Hindlimb muscle (tissue), 1 donor: Measurements from ENCODE around the gene AGMO. TPM values are rescaled to one million over a fixed set of nuclear protein-coding genes. Genes with fewer than 3 reads are reported as not detected.

Experiments used
- DNase-seq: peaks from one replicate; pipeline ENCODE4 v3.0.0-alpha.2; 2013
- polyA plus RNA-seq: library from polyadenylated mRNA; unstranded; fragments of 120-200 nt; gene quantifications from one replicate; pipeline ENCODE4 v1.2.1, GENCODE V29; 2013; ENCODE audit not compliant: insufficient read length

AGMO gene
- polyA plus RNA-seq: 0.18 TPM

DNA sequence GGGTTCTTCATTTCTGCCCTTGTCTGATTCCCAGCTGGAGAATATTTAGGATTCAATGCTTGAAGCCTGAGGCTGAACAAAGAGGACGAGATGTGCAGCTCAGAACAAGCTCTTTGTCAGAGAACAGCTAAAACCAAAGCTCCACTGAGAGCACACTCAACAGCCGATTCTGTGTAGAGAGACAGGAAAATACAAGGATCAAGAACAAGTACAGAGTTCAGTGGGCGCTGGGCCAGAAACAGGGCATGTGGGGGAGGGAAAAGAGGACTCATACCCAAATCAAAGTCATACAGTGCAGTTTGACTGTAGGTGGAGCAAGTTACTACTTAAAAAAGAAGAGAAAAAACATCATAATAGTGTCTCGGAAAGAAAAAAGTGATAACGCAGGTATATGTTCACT, at the start of gene AGMO:
Gene AGMO, minus strand, starts transcription at position 181 of the 400 bp plus-strand sequence.
- DNase-seq: no peak

DNA sequence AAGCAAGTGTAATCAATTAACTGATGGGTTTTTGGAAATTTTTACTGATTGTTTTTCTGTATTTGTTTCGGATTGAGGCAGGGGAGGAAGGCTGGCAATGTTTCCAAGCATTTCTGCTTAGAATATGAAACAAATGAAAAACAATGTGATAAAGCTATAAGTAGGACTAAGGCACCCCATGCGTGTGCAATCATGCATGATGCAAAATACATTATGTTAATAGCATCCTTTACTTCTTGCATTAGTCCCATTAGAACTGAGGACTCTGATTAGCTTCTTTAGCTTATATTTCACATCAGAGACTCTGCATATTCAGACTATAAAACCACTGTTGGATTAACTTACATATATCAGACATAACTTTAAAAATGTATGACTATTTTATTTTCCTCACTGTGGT, 48.7 kb upstream of the AGMO start:
- DNase-seq: no peak

DNA sequence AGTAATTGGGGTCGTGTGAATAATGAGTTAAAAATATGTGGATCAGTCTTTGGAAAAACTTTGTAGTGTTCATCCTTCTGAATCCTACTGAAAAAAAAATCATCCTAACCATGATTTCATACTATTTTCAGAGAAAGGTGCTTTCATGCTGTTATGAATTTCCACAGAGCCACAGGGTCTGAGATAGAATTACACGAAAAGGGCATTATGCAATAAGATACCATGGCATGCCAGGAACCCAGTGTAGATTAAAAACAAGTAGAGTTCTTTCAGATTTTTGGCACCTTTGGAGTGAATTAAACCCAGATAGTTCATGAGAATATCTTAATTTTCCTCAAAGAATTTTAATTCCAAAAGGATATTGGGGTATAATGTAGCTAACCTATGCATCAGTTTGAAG, 47.5 kb upstream of the AGMO start:
- DNase-seq: no peak

DNA sequence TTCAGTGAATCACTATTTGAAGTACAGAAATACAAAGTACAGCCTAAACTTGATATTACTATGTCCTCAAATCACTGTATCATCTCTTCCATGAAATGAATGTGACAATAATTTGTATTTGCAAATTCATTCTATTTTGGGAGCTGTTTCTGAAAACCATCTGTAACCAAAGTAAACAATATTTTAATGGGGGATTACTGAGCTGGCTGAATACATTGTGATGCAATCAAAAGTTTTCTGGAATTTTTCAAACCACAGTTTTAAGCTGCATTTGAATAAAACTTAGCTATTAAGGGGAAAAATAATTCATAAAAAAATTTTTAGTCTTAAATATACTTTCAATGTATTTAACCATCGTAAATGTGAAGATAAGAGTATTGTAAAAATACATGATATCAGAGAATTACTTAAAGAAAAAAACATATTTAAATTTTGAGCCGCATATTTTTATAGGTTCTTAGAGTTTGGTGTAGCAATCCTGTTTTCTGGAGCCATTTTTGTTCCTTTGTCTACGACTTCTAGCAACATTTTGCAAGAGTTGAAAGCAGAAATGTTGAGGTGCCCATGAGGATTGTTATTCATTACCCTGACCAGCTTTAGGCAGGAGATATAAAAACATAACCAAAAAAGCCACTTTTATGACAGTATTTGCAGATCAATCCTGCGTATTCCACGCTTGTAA, 45.9 kb upstream of the AGMO start:
- no peak for DNase-seq

DNA sequence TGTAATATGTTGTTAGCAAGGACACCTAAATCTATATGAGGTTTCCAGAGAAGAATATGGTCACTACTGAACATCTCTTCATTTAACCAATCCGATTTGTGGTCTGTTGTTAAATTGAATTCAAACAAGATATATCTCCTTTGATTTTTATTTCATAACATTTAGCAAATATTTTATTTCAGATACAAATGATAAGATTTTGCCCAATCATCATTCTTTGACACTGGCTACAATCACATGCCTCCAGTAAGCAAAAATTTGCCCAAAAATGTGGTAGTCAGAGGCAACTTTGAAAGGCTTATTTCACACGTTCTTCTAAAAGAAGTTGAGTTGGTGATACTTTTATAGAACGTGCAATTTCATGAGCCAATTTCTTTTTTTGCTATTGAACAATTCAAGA, 44.7 kb upstream of the AGMO start:
- no peak for DNase-seq

DNA sequence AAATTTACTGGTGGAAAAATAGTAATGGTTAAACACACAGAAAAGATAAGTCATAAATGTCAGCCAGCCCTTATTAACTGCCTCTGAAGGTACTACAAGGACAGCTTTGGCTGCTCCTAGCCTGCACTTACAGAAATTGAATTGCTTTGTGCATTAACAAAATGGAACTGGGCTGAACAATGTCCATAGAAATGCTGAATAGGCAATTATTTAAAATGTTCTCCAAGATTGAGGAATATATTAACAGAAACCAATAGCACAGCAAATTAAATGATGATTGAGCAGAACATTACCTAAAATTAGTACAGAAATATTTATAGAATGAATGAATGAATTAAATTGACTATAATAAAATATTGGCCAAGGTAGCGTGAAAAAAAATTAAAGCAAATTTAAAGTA, 42.4 kb upstream of the AGMO start:
- DNase-seq: no peak

DNA sequence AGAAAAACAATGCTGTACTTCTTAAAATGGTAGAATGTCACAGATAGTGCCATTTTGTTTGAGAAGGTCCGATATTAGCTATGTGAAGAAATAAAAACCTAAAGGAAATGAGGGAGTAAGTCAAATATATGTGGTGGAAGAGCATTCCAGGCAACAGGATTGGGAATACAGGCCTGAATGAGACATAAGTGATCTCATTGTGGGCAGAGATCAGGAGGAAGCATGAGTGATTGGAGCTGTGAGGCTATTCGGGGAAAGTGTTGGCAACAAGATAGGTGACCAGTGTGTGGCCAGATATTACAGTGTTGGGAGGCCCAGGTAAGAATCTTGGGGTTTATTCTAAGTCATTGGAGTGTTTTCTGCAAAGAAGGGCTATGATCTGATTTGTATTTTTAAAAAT, 41.3 kb upstream of the AGMO start:
- DNase-seq: no peak

DNA sequence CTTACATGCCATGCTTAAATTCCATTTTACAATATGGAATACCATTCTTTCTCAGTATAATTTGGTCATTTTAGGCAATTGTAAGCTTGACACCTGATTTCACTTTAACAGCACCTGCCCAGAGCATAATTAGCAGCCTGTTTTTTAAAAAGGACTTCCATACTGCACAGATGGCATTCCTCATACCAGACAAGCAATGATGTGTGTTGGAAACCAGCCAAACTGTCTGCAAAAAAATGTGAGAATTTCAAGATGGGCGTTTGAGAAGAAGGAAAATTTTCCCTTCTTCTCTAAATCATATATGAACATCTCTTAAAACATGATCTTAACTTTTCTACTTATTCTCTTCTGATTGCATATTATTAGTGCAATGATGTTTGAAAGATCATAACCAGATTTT, 40.4 kb upstream of the AGMO start:
- no peak for DNase-seq

DNA sequence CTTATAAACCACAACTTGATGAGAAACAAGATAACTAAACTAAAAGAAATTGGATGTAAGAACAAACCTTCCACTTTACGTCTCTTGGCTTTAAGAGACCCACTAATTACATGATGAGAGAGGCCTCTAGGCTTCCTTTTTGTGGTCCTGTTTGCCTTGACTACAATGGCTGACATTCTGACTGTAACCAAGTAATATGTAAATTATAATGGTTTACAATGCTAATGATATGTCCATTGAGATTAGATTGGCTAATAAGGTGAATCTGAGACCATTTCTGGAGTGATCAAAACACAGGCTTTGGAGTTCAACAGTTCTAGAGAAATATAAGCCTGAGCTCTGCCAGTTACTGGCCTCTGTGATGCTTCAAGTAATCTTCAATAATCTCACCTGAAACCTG, 39.4 kb upstream of the AGMO start:
- DNase-seq: no peak

DNA sequence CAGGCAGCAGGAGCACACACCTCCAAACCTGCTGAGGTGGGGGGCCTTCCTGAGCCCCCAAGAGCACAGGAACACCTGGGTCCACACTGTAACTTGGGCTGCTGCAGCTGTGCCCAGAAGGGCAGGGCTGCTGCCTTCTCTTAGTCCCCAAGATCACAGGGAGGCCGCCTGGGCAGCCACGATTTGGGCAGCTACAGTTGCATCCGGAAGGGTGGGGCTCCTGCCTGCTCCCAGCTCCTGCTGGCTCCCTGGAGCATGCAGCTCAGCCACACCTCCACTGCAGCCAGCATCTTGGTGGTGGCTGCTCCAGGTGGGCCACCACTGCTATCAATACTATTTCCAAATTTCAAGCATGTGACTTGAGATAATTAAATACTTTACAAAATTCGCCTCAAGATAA, 38.5 kb upstream of the AGMO start:
- no peak for DNase-seq

DNA sequence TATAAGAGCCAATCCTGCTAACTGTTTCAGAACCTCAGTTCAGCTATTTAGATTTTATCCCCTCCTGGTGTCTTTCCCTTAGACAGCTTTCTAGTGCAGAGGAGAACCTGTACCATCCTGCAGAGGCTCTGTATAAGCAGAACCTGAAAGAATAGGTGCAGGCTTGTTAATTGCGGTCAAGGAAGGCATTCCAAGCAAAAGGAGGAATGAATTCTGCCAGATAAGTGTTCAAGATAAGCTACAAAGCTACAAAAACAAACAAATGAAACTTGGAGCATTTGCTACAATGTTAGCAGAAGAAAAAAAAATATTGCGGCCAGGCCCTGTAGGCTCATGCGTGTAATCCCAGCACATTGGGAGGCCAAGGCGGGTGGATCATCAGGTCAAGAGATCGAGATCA, 32.6 kb upstream of the AGMO start:
- DNase-seq: no peak

DNA sequence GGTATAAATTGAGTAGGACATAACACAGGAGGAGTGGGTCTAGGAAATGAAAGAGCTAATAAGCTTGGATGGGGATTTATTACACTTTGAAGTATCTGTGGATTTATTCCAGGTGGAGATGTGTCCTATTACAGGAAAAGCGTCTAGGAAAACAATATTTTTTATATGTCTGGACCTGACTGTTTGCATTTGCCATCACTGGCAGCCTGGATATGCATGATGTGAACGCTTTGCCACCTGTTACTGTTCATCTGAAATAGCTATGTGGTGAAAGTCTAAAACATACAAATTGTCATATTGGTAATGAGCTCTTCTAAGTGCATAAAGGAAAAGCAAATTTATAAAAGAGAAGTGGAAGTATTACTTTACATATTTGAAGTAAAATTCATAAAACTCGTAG, 31.6 kb upstream of the AGMO start:
- DNase-seq: peak; percentile 54

DNA sequence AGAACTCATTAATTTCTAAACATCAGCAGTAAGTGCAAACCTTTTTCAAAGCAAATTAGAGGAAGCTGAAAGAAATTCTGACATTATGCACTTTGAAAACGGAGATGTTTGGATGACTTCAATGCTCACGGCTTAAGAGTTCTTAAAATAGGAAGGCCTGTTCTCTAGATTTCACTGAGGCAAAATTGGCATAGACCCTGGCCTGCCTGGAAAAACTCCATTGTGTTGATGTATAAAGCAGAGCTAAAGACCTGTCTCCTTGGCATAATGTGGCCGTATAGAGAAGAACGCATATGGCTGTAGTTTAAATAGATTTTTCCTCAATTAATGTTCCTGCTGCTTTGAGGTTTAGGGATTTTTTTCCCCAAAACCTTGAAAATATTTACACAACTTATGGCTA, 24.5 kb upstream of the AGMO start:
- DNase-seq: peak; percentile 77

DNA sequence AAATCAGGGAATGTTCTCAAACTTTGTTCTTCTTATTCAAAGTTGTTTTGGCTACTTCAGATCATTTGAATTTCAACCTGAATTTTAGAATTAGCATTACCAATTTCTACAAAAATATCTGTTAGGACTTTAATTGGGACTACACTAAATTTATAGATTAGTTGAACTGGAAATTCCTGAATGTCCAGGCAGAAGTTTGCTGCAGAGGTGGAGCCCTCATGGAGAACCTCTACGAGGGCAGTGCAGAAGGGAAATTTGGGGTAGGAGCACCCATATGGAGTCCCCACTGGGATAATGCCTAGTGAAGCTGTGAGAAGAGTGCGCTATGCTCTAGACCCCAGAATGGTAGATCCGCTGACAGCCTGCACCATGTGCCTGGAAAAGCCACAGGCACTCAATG, 22.8 kb upstream of the AGMO start:
- no peak for DNase-seq

DNA sequence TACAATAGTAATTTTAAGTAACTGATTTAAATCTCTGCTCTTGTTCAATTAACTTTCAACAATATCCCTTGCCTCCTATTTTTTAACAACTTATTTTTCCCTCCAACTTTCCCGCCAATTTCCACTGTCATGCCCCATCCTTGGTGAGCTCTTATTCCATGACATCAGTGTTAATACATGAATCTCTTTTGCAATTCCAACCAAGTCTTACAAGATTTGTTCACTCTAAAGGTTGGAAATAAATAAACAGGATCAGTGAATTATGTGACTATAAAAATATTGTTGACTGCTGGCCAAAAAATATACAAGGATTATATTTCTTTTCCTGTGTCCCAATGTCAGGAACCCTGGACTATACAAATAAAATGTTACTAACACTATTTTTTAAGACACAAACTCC, 21.0 kb upstream of the AGMO start:
- no peak for DNase-seq

DNA sequence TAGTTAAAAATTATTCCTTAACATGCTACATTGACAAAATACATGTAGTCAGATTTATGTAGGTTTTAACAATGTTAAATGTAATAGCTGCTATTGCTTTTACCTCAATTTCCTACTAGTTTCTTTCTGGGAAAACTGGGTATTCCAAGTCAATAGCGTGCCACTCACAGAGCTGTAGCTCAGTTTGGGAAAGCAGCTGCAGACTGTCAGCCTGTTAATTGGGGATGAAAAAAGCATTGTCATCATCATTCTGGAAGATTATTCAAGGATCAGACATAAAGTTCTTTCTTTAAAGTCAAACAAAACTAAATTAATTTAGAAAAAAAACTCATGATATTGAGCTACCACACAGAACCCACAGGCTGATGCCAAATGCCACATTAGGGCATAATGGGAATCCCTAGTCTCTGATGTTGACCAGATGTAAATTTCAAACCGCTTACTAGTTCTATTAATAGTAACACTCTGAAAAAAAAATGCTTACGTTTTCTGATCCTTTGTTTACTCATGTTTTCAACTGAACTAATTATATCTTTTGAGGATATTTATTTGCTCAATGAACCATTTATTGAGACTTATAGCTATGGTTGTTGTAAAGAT, 19.6 kb upstream of the AGMO start:
- no peak for DNase-seq

DNA sequence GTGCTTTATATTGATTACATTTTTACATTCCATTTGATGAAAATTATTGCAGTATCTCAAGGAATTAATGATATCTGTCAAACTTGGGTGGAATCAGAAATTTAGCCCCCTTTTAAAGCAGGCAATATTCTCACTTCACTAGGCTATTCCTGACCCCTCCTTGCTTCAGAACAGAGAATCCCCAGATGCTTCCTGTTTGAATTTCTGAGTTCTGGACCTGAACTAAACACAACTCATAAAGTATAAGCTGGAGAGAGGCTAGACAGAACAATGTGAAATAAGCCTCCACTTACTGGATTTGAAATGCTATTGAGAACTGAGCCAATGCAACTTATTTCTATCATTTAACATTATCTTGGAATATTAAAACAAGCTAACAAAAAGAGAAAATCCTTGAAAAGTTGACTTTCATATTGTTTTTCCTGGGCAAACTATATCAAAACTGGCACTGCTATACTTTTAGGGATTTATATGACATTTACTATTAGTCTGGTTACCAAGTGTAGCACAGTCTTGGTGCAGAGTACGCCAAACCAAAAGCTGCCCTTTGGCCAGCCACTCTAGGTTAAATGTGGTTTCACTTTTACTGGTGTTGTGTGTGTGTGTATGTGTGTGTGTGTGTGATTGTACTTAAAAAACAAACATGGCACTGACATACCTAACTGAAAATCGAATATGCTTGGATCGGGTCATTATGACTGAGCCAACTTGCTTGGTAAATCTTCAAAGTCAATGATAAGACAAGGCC, 19.0 kb upstream of the AGMO start:
- no peak for DNase-seq

DNA sequence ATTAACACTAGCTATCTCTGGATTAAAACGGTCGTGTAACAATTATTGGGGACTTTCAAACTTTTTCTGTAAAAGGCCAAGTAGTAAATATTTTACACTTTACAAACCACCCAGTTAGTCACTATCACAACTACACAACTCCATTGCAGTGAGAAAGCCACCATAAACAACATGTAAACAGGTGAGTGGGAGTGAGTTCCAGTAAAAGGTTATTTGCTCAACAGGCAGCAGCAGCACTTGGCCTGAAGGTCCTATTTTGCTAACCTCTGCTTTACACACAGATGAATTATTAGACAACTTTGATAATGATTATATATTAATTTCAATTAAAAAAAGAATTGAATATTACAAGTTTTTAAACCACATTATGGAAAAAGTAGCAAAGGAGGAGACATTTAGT, 15.8 kb upstream of the AGMO start:
- DNase-seq: no peak

DNA sequence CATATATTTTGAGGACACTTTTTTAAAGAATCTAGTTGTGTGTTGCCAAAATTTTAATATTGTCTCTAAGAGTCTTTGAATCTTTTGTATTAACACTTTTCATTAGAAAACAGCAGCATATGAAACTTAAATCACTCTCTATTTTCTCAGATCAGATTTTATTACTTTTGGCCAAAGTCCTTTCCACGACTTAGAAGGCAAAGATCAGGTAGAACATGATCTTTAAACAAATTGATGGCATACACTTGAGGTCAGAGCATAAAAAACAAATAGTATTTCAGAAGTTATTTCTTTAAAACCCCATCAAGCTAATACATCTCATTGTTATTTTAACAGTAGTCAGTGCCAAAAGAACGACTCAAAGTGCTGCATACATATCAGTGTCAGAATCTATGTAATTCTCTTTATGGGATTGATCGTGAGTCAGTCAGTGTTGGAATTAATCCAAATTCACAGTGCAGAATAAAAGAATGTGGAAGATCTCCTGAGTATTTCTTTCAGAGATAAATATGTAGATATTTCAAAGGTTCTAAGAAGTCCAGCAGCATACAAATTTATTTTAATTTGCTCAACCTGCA, 9.6 kb upstream of the AGMO start:
- DNase-seq: no peak

DNA sequence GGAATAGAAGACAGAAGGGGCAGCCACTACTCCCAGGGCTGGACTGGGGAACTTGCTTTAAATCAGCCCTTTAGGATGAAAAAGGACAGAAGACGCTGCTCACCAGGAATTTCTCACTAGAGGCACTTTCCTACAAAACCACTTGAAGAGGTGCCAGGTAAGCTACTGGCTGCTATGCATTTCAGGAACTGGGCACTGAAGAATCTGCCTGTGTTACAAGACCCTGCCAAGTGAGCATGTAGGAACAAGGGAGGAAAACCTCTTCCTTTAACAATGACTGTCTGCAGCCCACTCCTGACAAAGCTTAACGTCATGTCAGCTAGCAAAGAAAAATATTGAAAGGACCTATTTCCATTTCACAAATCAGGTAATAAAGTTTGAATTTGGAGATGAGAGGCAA, 5.8 kb upstream of the AGMO start:
- no peak for DNase-seq

DNA sequence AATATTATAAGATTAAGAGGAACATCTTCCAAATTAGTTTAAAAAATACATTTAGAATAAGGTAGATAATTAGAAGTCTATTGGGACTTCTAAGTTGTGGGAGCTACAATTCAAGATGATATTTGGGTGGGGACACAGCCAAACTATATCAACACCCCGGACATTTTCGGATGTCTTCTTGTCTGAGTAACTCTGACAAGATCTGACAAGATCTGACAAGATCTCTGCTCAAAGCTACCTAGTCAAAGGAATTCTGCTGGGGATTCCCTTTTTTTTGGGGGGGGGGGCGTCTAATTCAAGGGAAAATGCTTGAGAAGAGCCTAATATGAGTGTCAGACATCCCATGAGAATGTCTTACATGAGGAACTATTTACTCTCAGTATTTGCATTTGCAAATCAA, 5.2 kb upstream of the AGMO start:
- no peak for DNase-seq

DNA sequence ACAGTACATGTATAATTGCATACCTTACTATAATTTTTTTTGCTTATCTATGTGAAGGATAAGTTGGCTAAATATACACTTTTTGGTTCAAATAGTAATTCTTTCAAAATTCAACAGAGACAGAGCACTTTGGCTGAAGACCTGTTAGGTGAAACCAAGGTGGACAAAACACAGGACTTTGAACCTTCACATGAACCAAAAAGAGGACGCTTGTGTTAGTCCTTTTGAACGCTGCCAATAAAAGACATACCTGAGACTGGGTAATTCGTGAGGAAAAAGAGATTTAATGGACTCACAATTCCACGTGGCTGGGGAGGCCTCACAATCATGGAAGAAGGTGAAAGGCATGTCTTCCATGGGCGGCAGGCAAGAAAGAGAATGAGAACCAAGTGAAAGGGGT, 4.7 kb upstream of the AGMO start:
- no peak for DNase-seq

DNA sequence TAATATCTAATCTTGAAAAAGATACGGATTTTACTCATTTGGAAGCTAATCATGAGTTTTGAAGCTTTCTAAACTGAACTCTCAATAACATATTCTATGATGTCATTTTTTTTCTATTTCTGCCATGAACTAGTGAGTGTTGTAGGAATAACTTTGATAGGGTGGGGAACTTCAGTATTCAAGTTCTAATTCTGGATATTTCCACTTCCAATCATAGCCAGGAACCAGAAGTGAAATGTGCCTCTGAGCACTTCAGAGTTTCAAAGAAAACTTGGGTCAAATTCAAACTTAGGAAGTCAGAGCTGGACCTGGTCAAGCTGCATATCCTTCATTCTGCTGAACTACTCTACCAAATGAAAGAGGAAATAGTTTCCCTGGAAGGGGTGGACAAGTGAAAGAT, 847 bp downstream of the AGMO start:
- no peak for DNase-seq

DNA sequence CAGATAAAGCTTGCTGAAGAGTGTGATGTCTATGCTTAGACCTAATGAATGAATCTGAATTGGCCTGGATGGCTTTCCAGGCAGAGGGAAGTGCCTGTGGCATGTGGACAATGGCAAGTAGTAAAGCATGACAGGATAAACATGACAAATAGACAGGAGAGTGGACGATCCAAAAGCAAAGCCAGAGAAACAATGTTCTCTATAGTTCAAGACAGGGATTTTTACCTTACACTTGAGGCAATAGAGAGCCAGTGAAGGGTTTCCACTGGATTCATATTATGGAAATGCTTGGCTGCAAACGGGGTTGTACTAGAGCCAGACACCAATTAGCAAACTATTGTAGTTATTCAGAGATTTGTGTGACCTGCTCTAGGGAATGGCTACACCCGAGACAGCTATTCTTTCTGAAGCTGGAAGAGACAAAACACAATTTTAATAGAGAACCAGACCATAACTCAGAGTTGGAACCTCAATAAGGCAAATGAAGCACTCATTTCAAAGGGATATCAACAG, 2.3 kb downstream of the AGMO start:
- no peak for DNase-seq
